ENCODE data around the gene TBC1D5.

- TF ChIP-seq GATA3 (IDR thresholded peaks at IDR 0.05; ENCODE audit: low read depth, low read length) (no peak), GATA2 (IDR thresholded peaks at IDR 0.05; ENCODE audit: low read depth, low read length) (no peak)
Measured at GRCh38 chr3:17743658-17743995, 1.2 kb upstream of the TBC1D5 start.
